HCT116 (cell line): ENCODE results near the gene CYTH2. TPM values are rescaled to one million over a fixed set of nuclear protein-coding genes. Genes with fewer than 3 reads are reported as not detected.

Source experiments
- ATAC-seq: fragments of 200-7000 bp; cut with Tn5 transposase; 2 replicates; pipeline ENCODE4 v1.9.1; 2020; ENCODE audit warnings: mild to moderate bottlenecking, moderate library complexity
- BruUV-seq: library from RNA; stranded (reverse); fragments of 400-500 nt; replicated peaks from 2 replicates; lab custom pipeline; 2021; lab: Mats Ljungman, UMichigan
- CTCF ChIA-PET: fragments of 300-600 bp; sonication (Branson Sonifier 250); formaldehyde crosslinking; loops from one replicate; lab custom pipeline; 2021; ENCODE audit warnings: antibody characterized with exemption; lab: Charles Lee
- POLR2A ChIA-PET: fragments of 300-600, 350-600 bp; sonication (Branson Sonifier 250); formaldehyde crosslinking; loops from one replicate; lab custom pipeline; 2021; ENCODE audit warnings: antibody characterized with exemption; lab: Charles Lee
- RAD21 ChIA-PET, 2 experiments: fragments of 300-600 bp; sonication (Branson Sonifier 250); formaldehyde crosslinking; loops; one replicate each; lab custom pipeline; 2023; ENCODE audit warnings: low total read pairs in 2 of 2; ENCODE audit not compliant: uncharacterized antibody in 2 of 2, unreplicated experiment in 2 of 2, low non-redundant PET in 1 of 2; lab: Charles Lee
- DNase-seq: peaks from one replicate; pipeline ENCODE4 v3.0.0-alpha.2; 2010; ENCODE audit warnings: low read depth, low spot score
- H2AFZ ChIP-seq: fragments of 200-600 bp; shearing (Covaris generic), sonication (generic); 2 replicates; pipeline ENCODE4 v1.6.1; 2017; ENCODE audit warnings: low read depth, mixed run types, mixed read lengths, antibody characterized with exemption, low read length; ENCODE audit not compliant: poor library complexity, severe bottlenecking
- H3K27ac ChIP-seq: 2 replicates; pipeline ENCODE4 v1.5.1; 2012; ENCODE audit warnings: low read depth, low read length
- H3K27me3 ChIP-seq: fragments of 200-600 bp; sonication (generic); 2 replicates; pipeline ENCODE4 v1.6.1; 2016; ENCODE audit warnings: mixed run types, low read length, mixed read lengths; ENCODE audit not compliant: insufficient read depth
- H3K36me3 ChIP-seq, 2 experiments: fragments of 200-500 bp in 1 of 2; fragments of 200-600 bp in 1 of 2; sonication (Bioruptor generic) in 1 of 2; sonication (generic) in 1 of 2; 2 replicates each; pipeline versions ENCODE4 v1.5.1 to v1.6.1; 2014 to 2016; ENCODE audit warnings: low read length in 2 of 2, inconsistent platforms in 1 of 2, mixed read lengths in 1 of 2, mixed run types in 1 of 2; ENCODE audit not compliant: insufficient read depth in 2 of 2, control insufficient read depth in 1 of 2
- H3K4me1 ChIP-seq, 2 experiments: fragments of 200-600 bp in 1 of 2; sonication (generic) in 1 of 2; 2 replicates each; pipeline versions ENCODE4 v1.5.1 to v1.6.1; 2012 to 2017; ENCODE audit warnings: low read length in 2 of 2, inconsistent platforms in 1 of 2, mild to moderate bottlenecking in 1 of 2, mixed read lengths in 1 of 2, mixed run types in 1 of 2, moderate library complexity in 1 of 2; ENCODE audit not compliant: insufficient read depth in 2 of 2, control insufficient read depth in 1 of 2
- H3K4me2 ChIP-seq: fragments of 200-600 bp; sonication (generic); 2 replicates; pipeline ENCODE4 v1.6.1; 2017; ENCODE audit warnings: mixed run types, low read length, mixed read lengths
- H3K4me3 ChIP-seq, 2 experiments: fragments of 200-600 bp in 1 of 2; sonication (generic) in 1 of 2; replicated peaks in 1 of 2; 2 replicates each; pipeline ENCODE4 v1.5.1; 2011 to 2016; ENCODE audit warnings: low read length in 2 of 2, control low read depth in 1 of 2, low read depth in 1 of 2, mild to moderate bottlenecking in 1 of 2, mixed read lengths in 1 of 2, mixed run types in 1 of 2
- H3K79me2 ChIP-seq: fragments of 200-600 bp; sonication (generic); 2 replicates; pipeline ENCODE4 v1.6.1; 2017; ENCODE audit warnings: mild to moderate bottlenecking, mixed run types, low read length, moderate library complexity, mixed read lengths; ENCODE audit not compliant: insufficient read depth
- H3K9ac ChIP-seq: fragments of 200-600 bp; sonication (generic); 2 replicates; pipeline ENCODE4 v1.6.1; 2016; ENCODE audit warnings: low read length, mixed read lengths
- H3K9me2 ChIP-seq: fragments of 200-600 bp; sonication (generic), shearing (Covaris generic); 2 replicates; pipeline ENCODE4 v1.6.1; 2017; ENCODE audit warnings: mixed run types, mild to moderate bottlenecking, moderate library complexity; ENCODE audit not compliant: insufficient read depth
- H3K9me3 ChIP-seq, 2 experiments: fragments of 200-500 bp in 1 of 2; fragments of 200-600 bp in 1 of 2; sonication (Bioruptor generic) in 1 of 2; sonication (generic) in 1 of 2; 2 replicates each; pipeline ENCODE4 v1.6.1; 2014 to 2017; ENCODE audit warnings: low read length in 2 of 2, mixed read lengths in 2 of 2, inconsistent platforms in 1 of 2, low read depth in 1 of 2, mild to moderate bottlenecking in 1 of 2, mixed run types in 1 of 2, moderate library complexity in 1 of 2; ENCODE audit not compliant: control insufficient read depth in 1 of 2, insufficient read depth in 1 of 2
- H4K20me1 ChIP-seq: fragments of 200-600 bp; sonication (generic), shearing (Covaris generic); 2 replicates; pipeline ENCODE4 v1.6.1; 2017; ENCODE audit warnings: mixed run types, mild to moderate bottlenecking, moderate library complexity; ENCODE audit not compliant: insufficient read depth
- CBX3 ChIP-seq: IDR thresholded peaks from 2 replicates; pipeline ENCODE4 v1.6.1; 2012; ENCODE audit warnings: low read depth
- ELF1 ChIP-seq: IDR thresholded peaks from 2 replicates; pipeline ENCODE4 v1.6.1; 2012; ENCODE audit warnings: low read depth, borderline replicate concordance
- EZH2phosphoT487 ChIP-seq: fragments of 200-600 bp; IDR thresholded peaks from 2 replicates; pipeline ENCODE4 v1.6.1; 2018; ENCODE audit warnings: antibody characterized with exemption, borderline replicate concordance
- FOSL1 ChIP-seq: IDR thresholded peaks from 2 replicates; pipeline ENCODE4 v1.6.1; 2012; ENCODE audit warnings: low read depth
- MAX ChIP-seq: IDR thresholded peaks from 2 replicates; pipeline ENCODE4 v1.6.1; 2012
- RAD21 ChIP-seq: IDR thresholded peaks from 2 replicates; pipeline ENCODE4 v1.6.1; 2012; ENCODE audit warnings: low read depth, mild to moderate bottlenecking
- REST ChIP-seq: IDR thresholded peaks from 2 replicates; pipeline ENCODE4 v1.6.1; 2012; ENCODE audit warnings: low read depth
- SP1 ChIP-seq: IDR thresholded peaks from 2 replicates; pipeline ENCODE4 v1.6.1; 2012; ENCODE audit warnings: low read depth
- TCF7L2 ChIP-seq: IDR thresholded peaks from 2 replicates; pipeline ENCODE4 v1.7.0; 2011; ENCODE audit warnings: borderline replicate concordance, inconsistent platforms; ENCODE audit not compliant: insufficient read depth, insufficient read length; ENCODE audit errors: extremely low read depth
- YY1 ChIP-seq: IDR thresholded peaks from 2 replicates; pipeline ENCODE4 v1.6.1; 2011; ENCODE audit warnings: low read length, low read depth, moderate library complexity, mild to moderate bottlenecking; ENCODE audit not compliant: insufficient replicate concordance; ENCODE audit errors: extremely low read depth
- ZFX ChIP-seq: fragments of 450-650 bp; IDR thresholded peaks from 2 replicates; pipeline ENCODE4 v1.6.1; 2017
- intact Hi-C: fragments of 100-400 bp; cut with micrococcal nuclease; formaldehyde crosslinking; loops from 2 replicates; pipeline ENCODE4 v1.10.0; 2022
- total RNA-seq: library from RNA; stranded (reverse); gene quantifications from one replicate; pipeline ENCODE4 v1.2.1, GENCODE V29; 2021; ENCODE audit not compliant: unreplicated experiment

CYTH2 gene
- total RNA-seq, 1 experiment from 2014 or later, result 75.3 TPM

DNA sequence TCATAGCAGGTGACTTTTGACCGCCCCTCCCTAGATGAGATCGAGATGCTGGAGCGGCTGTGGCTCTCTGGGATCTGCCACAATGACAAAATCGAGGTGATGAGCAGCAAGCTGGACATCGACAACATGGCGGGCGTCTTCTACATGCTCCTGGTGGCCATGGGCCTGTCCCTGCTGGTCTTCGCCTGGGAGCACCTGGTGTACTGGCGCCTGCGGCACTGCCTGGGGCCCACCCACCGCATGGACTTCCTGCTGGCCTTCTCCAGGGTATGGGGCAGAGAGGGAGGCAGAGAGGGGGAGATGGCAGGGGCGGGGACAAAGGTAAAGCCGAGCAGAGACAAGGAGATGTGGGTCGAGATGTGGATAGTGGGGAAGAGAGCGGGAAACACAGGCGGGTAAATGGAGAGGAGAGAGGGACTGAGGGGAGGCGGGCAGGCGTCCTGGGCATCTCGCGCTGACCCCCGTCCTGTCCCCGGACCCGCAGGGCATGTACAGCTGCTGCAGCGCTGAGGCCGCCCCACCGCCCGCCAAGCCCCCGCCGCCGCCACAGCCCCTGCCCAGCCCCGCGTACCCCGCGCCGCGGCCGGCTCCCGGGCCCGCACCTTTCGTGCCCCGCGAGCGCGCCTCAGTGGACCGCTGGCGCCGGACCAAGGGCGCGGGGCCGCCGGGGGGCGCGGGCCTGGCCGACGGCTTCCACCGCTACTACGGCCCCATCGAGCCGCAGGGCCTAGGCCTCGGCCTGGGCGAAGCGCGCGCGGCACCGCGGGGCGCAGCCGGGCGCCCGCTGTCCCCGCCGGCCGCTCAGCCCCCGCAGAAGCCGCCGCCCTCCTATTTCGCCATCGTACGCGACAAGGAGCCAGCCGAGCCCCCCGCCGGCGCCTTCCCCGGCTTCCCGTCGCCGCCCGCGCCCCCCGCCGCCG, 26.8 kb upstream of the CYTH2 start:
- Histone ChIP-seq H3K79me2 (peaks cover 15% of the 10 kb centered on the region), H3K27me3 (no peaks in the 10 kb centered on the region), H3K9me2 (no peaks in the 10 kb centered on the region), H3K4me3 (no peak overlapping the region), H2AFZ (no peak overlapping the region), H3K9ac (no peak overlapping the region), H3K36me3 (peaks cover 4 to 8% of the 10 kb centered on the region in 2 experiments; a peak in 3 of 4 replicates), H3K4me2 (no peak overlapping the region), H4K20me1 (no peaks in the 10 kb centered on the region), H3K4me1 (peaks cover 8 to 20% of the 10 kb centered on the region in 2 experiments), H3K27ac (no peak overlapping the region), H3K9me3 (no peaks in the 10 kb centered on the region)
- ChIA-PET CTCF (no interaction called here), POLR2A (no interaction called here), RAD21 (no interaction called here)
- intact Hi-C loops, result no loop called here
- no TSS peak for BruUV-seq
- ATAC-seq (no peak), DNase-seq (no peak)
- no peak for TF ChIP-seq REST
- no peak for TF ChIP-seq RAD21
- TF ChIP-seq MAX, result no peak
- TF ChIP-seq CBX3, result no peak
- TF ChIP-seq ZFX, result no peak
- no peak for TF ChIP-seq ELF1
- TF ChIP-seq TCF7L2, result no peak
- TF ChIP-seq SP1, result no peak
- no peak for TF ChIP-seq FOSL1
- no peak for TF ChIP-seq EZH2phosphoT487
- no peak for TF ChIP-seq YY1
